ENCODE results near the gene FHDC1. TPM values are rescaled to one million over a fixed set of nuclear protein-coding genes. Genes with fewer than 3 reads are reported as not detected.

FHDC1 gene
- total RNA-seq, 1 experiment from 2014 or later: 18.1 TPM

DNA sequence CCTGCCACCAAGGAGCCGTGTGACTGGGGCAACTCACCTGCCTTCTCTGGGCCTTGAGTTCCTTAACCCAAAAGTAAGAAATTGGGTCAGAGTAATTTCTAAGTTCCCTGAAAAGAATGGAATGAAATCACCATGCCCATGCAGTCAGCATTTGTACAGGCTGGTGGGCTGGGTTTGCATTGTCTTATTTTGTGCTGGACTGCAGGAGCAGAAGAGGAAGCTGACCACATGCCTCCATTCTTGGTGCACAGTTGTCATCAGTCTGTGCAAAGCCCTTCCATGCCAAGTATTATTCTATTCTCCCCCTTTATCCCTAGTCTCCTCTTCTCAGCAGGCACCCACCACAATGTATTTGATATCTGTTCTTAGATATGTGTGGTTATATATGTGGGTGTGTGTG is 56.3 kb downstream of the FHDC1 start (continued):
- TF ChIP-seq, protein P1, sequence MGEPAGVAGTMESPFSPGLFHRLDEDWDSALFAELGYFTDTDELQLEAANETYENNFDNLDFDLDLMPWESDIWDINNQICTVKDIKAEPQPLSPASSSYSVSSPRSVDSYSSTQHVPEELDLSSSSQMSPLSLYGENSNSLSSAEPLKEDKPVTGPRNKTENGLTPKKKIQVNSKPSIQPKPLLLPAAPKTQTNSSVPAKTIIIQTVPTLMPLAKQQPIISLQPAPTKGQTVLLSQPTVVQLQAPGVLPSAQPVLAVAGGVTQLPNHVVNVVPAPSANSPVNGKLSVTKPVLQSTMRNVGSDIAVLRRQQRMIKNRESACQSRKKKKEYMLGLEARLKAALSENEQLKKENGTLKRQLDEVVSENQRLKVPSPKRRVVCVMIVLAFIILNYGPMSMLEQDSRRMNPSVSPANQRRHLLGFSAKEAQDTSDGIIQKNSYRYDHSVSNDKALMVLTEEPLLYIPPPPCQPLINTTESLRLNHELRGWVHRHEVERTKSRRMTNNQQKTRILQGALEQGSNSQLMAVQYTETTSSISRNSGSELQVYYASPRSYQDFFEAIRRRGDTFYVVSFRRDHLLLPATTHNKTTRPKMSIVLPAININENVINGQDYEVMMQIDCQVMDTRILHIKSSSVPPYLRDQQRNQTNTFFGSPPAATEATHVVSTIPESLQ (CRISPR knock-in tag; IDR thresholded peaks at IDR 0.05): no peak
- TF ChIP-seq, protein P2, sequence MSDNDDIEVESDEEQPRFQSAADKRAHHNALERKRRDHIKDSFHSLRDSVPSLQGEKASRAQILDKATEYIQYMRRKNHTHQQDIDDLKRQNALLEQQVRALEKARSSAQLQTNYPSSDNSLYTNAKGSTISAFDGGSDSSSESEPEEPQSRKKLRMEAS (CRISPR knock-in tag; IDR thresholded peaks at IDR 0.05): no peak

DNA sequence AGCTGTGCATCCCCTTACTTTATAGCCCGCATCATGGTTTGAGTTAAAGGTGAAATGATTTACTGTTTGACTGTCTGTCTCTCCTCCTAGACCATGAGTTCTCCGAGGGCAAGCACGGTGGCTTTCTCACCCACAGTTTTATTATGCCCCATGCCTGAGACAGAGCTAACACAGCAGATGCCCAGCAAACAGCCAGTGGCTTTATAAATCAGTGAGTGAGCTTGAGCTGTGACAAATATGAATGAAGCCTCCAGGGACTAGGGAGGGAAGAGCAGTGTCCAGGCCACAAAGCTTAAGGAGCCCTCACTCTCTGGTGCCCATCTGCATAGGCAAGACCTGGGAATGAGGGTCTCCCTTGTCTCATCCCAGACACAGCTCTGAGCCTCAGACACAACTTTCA is 57.9 kb downstream of the FHDC1 start:
- Mint-ChIP-seq H3K9me3 (no peaks in the 10 kb centered on the region), H3K36me3 (no peaks in the 10 kb centered on the region)
- CTCF ChIA-PET: interaction anchor here (1.1 kb wide), 1 partner anchor 11 kb away, joined by 4 read pairs; no protein-coding TSS in a partner anchor

DNA sequence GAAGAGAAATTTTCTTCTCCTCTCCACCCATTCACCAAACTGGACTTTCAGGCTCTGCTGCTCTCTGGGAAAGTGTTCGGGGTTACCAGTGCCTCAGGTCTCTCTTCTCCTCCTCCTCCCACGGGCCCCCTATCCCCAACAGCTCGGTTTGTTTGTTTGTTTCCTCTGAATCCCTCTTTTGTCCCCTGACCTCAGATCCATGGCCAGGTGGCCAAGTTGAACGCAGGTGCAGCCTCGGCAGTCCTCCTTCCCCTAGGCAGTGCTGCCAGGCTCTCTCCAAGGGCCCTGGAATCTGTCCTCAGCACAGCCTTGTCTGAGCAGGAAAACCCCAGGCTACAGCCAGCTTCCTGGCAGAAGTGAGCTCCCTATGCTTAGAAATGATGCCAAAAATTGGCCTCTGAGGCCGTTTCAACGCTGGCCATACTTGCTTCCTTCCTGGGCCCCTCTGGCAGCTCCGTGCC is 60.0 kb downstream of the FHDC1 start:
- Mint-ChIP-seq H3K4me3 (no peak overlapping the region), H3K27ac (no peak overlapping the region)
- CTCF ChIA-PET: interaction anchor here (1.5 kb wide), 1 partner anchor 87 kb away, joined by 9 read pairs; no protein-coding TSS in a partner anchor
- no peak for TF ChIP-seq ESRRA (CRISPR knock-in tag; IDR thresholded peaks at IDR 0.05; ENCODE audit: borderline replicate concordance)
- TF ChIP-seq FOXP1 (CRISPR knock-in tag; IDR thresholded peaks at IDR 0.05; ENCODE audit: borderline replicate concordance): no peak
- no peak for TF ChIP-seq SP1 (CRISPR knock-in tag; conservative IDR thresholded peaks at IDR 0.05)
- TF ChIP-seq, protein P1 (CRISPR knock-in tag; IDR thresholded peaks at IDR 0.05): no peak
- TF ChIP-seq CBFB (CRISPR knock-in tag; IDR thresholded peaks at IDR 0.05; ENCODE audit: low read depth): no peak
- TF ChIP-seq RORB (CRISPR knock-in tag; IDR thresholded peaks at IDR 0.05): no peak
- no peak for TF ChIP-seq ELF4 (CRISPR knock-in tag; IDR thresholded peaks at IDR 0.05; ENCODE audit: low read depth)
- no peak for TF ChIP-seq NFATC4 (CRISPR knock-in tag; IDR thresholded peaks at IDR 0.05)
- TF ChIP-seq, protein P3, sequence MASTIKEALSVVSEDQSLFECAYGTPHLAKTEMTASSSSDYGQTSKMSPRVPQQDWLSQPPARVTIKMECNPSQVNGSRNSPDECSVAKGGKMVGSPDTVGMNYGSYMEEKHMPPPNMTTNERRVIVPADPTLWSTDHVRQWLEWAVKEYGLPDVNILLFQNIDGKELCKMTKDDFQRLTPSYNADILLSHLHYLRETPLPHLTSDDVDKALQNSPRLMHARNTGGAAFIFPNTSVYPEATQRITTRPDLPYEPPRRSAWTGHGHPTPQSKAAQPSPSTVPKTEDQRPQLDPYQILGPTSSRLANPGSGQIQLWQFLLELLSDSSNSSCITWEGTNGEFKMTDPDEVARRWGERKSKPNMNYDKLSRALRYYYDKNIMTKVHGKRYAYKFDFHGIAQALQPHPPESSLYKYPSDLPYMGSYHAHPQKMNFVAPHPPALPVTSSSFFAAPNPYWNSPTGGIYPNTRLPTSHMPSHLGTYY (CRISPR knock-in tag; IDR thresholded peaks at IDR 0.05): no peak
- TF ChIP-seq, protein P4, sequence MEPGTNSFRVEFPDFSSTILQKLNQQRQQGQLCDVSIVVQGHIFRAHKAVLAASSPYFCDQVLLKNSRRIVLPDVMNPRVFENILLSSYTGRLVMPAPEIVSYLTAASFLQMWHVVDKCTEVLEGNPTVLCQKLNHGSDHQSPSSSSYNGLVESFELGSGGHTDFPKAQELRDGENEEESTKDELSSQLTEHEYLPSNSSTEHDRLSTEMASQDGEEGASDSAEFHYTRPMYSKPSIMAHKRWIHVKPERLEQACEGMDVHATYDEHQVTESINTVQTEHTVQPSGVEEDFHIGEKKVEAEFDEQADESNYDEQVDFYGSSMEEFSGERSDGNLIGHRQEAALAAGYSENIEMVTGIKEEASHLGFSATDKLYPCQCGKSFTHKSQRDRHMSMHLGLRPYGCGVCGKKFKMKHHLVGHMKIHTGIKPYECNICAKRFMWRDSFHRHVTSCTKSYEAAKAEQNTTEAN (CRISPR knock-in tag; IDR thresholded peaks at IDR 0.05): no peak

More for the DNA sequence above, 57.9 kb downstream of the FHDC1 start:
- peaks cover 31% of the 10 kb centered on the region for H3K4me1 Mint-ChIP-seq
- H3K27ac Mint-ChIP-seq: no peak overlapping the region
- TF ChIP-seq TCF7 (CRISPR knock-in tag; IDR thresholded peaks at IDR 0.05; ENCODE audit: low read depth) (no peak), RORB (CRISPR knock-in tag; IDR thresholded peaks at IDR 0.05) (no peak), ELF4 (CRISPR knock-in tag; IDR thresholded peaks at IDR 0.05; ENCODE audit: low read depth) (no peak), TP53 (CRISPR knock-in tag; IDR thresholded peaks at IDR 0.05) (no peak), TEAD4 (CRISPR knock-in tag; IDR thresholded peaks at IDR 0.05) (no peak), SMAD3 (CRISPR knock-in tag; IDR thresholded peaks at IDR 0.05; ENCODE audit: borderline replicate concordance) (no peak), MYBL2 (CRISPR knock-in tag; IDR thresholded peaks at IDR 0.05) (no peak), ZNF219 (CRISPR knock-in tag; IDR thresholded peaks at IDR 0.05; ENCODE audit: borderline replicate concordance) (no peak), SP1 (CRISPR knock-in tag; conservative IDR thresholded peaks at IDR 0.05) (no peak)
- TF ChIP-seq, protein P5, sequence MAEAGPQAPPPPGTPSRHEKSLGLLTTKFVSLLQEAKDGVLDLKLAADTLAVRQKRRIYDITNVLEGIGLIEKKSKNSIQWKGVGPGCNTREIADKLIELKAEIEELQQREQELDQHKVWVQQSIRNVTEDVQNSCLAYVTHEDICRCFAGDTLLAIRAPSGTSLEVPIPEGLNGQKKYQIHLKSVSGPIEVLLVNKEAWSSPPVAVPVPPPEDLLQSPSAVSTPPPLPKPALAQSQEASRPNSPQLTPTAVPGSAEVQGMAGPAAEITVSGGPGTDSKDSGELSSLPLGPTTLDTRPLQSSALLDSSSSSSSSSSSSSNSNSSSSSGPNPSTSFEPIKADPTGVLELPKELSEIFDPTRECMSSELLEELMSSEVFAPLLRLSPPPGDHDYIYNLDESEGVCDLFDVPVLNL (CRISPR knock-in tag; IDR thresholded peaks at IDR 0.05; ENCODE audit: borderline replicate concordance, low read depth): no peak
- TF ChIP-seq, protein P6, sequence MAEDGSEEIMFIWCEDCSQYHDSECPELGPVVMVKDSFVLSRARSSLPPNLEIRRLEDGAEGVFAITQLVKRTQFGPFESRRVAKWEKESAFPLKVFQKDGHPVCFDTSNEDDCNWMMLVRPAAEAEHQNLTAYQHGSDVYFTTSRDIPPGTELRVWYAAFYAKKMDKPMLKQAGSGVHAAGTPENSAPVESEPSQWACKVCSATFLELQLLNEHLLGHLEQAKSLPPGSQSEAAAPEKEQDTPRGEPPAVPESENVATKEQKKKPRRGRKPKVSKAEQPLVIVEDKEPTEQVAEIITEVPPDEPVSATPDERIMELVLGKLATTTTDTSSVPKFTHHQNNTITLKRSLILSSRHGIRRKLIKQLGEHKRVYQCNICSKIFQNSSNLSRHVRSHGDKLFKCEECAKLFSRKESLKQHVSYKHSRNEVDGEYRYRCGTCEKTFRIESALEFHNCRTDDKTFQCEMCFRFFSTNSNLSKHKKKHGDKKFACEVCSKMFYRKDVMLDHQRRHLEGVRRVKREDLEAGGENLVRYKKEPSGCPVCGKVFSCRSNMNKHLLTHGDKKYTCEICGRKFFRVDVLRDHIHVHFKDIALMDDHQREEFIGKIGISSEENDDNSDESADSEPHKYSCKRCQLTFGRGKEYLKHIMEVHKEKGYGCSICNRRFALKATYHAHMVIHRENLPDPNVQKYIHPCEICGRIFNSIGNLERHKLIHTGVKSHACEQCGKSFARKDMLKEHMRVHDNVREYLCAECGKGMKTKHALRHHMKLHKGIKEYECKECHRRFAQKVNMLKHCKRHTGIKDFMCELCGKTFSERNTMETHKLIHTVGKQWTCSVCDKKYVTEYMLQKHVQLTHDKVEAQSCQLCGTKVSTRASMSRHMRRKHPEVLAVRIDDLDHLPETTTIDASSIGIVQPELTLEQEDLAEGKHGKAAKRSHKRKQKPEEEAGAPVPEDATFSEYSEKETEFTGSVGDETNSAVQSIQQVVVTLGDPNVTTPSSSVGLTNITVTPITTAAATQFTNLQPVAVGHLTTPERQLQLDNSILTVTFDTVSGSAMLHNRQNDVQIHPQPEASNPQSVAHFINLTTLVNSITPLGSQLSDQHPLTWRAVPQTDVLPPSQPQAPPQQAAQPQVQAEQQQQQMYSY (CRISPR knock-in tag; IDR thresholded peaks at IDR 0.05): no peak
- TF ChIP-seq, protein P7, sequence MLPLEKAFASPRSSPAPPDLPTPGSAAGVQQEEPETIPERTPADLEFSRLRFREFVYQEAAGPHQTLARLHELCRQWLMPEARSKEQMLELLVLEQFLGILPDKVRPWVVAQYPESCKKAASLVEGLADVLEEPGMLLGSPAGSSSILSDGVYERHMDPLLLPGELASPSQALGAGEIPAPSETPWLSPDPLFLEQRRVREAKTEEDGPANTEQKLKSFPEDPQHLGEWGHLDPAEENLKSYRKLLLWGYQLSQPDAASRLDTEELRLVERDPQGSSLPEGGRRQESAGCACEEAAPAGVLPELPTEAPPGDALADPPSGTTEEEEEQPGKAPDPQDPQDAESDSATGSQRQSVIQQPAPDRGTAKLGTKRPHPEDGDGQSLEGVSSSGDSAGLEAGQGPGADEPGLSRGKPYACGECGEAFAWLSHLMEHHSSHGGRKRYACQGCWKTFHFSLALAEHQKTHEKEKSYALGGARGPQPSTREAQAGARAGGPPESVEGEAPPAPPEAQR (CRISPR knock-in tag; IDR thresholded peaks at IDR 0.05): no peak
- DNase-seq (ENCODE audit: low spot score) (no peak), ATAC-seq (no peak)
- H3K27me3 Mint-ChIP-seq (ENCODE audit: low read depth): no peaks in the 10 kb centered on the region; the same call in 1 of the 2 replicates
- no peak overlapping the region for H3K4me3 Mint-ChIP-seq
- POLR2A ChIA-PET: no interaction called here

More for the DNA sequence above, 60.0 kb downstream of the FHDC1 start:
- Mint-ChIP-seq H3K4me1 (peaks cover 35% of the 10 kb centered on the region), H3K27me3 (ENCODE audit: low read depth) (no peaks in the 10 kb centered on the region; the same call in 1 of the 2 replicates), H3K36me3 (no peaks in the 10 kb centered on the region), H3K9me3 (no peaks in the 10 kb centered on the region)
- DNase-seq (ENCODE audit: low spot score) (no peak), ATAC-seq (peak; percentile 70)
- POLR2A ChIA-PET: no interaction called here

Data from WTC11 (cell line).